Pancreas (tissue), 10 donors: ENCODE results near the gene SMARCA2. TPM values are rescaled to one million over a fixed set of nuclear protein-coding genes. Genes with fewer than 3 reads are reported as not detected.

Experiments
- ATAC-seq, 4 donors: fragments of 200-7000 bp; cut with Tn5 transposase; one replicate each; pipeline versions ENCODE4 v1.8.0 to v1.9.1; 2020; ENCODE audit warnings: mild to moderate bottlenecking in 4 of 4, moderate library complexity in 4 of 4
- DNase-seq, 6 donors: peaks; one replicate each; pipeline ENCODE4 v3.0.0-alpha.2; 2020
- FAIRE-seq: peaks from 2 replicates; lab custom pipeline; 2012; peaks lifted over from hg19 to GRCh38; lab: Jason Lieb, UNC
- H3K27ac ChIP-seq, 4 donors: fragments of 200-600 bp; sonication (generic); 1 replicate in 3 of 4; 2 replicates in 1 of 4; pipeline versions ENCODE4 v1.5.0 to v1.8.0; 2020
- H3K27me3 ChIP-seq, 4 donors: fragments of 200-600 bp; one replicate each; pipeline ENCODE4 v1.8.0; 2021
- H3K36me3 ChIP-seq, 3 donors: fragments of 200-600 bp; sonication (generic) in 1 of 3; one replicate each; pipeline versions ENCODE4 v1.5.0 to v1.8.0; 2020 to 2021
- H3K4me1 ChIP-seq, 3 donors: fragments of 200-600 bp; one replicate each; pipeline ENCODE4 v1.8.0; 2021
- H3K4me3 ChIP-seq, 4 donors: fragments of 200-600 bp; sonication (generic) in 2 of 4; one replicate each; pipeline versions ENCODE4 v1.5.0 to v1.8.0; 2020 to 2021
- H3K9me3 ChIP-seq, 4 donors: fragments of 200-600 bp; one replicate each; pipeline ENCODE4 v1.8.0; 2021
- CTCF ChIP-seq, 4 donors: fragments of 200-600 bp; sonication (generic) in 3 of 4; IDR thresholded peaks; one replicate each; pipeline versions ENCODE4 v1.5.0 to v1.8.0; 2021; ENCODE audit warnings: antibody characterized with exemption in 4 of 4
- WGBS, 2 donors: extraction: QIAGEN DNeasy Blood & Tissue Kit; methylation state at CpG; one replicate each; pipeline ENCODE4 v1.1.7; 2013; 5-methylcytosine and 5-hydroxymethylcytosine counted together
- intact Hi-C, 3 donors: fragments of 100-400 bp; cut with DNase I; formaldehyde crosslinking; loops; one replicate each; pipeline versions ENCODE4 v1.11.1 to v1.14.2; 2022
- polyA plus RNA-seq, 2 donors: library from polyadenylated mRNA; stranded (reverse); fragments of 200-250 nt; gene quantifications; one replicate each; pipeline ENCODE4 v1.2.3, GENCODE V29; 2013
- total RNA-seq, 6 donors: library from RNA; stranded (reverse); fragmentation: NEBNext Ultra II Directional in 4 of 6; extraction: Animal tissue kit (Norgen Biotek cat#: 25700) in 4 of 6; gene quantifications; one replicate each; pipeline versions ENCODE4 v1.2.1 to v1.2.4, GENCODE V29; 2021 to 2023
- donor health status: healthy with polysubstance abuse.
- donor health status: DM: no; HTN: no; CAD: no; lungs with moderate emphysema.
- donor health status: DM: no; HTN: no; CAD: no.
- donor health status: control.
- donor health status: control.
- donor health status: Bipolar disorder and iron deficiency.
- donor health status: DM: yes; HTN: yes; CAD: no.
- donor health status: DM: no; HTN: no; CAD: no.
- donor health status: DM: no; HTN: no; CAD: no.
- donor health status: DM: yes; HTN: yes; CAD: no.

Gene SMARCA2
- total and polyA plus RNA-seq, 8 donors = 21.7 to 91.4 (median 64.6) TPM

DNA sequence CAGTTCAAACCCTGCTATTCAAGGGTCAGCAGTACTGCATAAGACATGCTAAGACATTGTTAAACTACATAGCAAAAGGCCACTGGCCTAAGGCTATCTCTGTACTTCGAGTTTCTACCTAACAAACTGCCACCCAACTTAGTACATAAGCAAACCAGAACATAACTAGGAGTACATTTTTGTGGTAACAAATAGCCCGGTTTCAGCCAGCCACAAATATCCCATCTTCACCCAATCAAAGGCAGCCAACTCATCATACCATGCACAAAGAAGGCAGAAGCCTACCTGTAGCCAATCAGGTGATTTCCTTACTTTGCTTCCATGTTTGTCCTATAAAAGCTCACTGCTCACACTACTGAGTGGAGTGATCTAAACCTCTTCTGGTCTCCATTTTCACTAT, 201.4 kb downstream of the SMARCA2 start:
- intact Hi-C loops = no loop called here
- 74 to 82% methylated on average over 2 of the region's 2 CpGs for WGBS, 2 donors
- ATAC-seq = no peak

GRCh38 chr9:2217540-2217939, 202.4 kb downstream of the SMARCA2 start:
- TF ChIP-seq CTCF (IDR thresholded peaks at IDR 0.05) = no peak
- no peaks in the 10 kb centered on the region for H3K9me3 ChIP-seq
- no peaks in the 10 kb centered on the region for H3K27me3 ChIP-seq
- DNase-seq (no peak), FAIRE-seq (no peak), ATAC-seq (no peak)
- WGBS, 2 donors = 71 to 72% methylated on average over 3 of the region's 3 CpGs
- intact Hi-C loops = no loop called here
- H3K4me1 ChIP-seq = no peaks in the 10 kb centered on the region
- H3K4me3 ChIP-seq = no peak overlapping the region
- no peaks in the 10 kb centered on the region for H3K36me3 ChIP-seq
- no peak overlapping the region for H3K27ac ChIP-seq

More for the DNA sequence above, 201.4 kb downstream of the SMARCA2 start:
- TF ChIP-seq CTCF (IDR thresholded peaks at IDR 0.05) = no peak
- no peaks in the 10 kb centered on the region for H3K27me3 ChIP-seq
- H3K4me3 ChIP-seq = no peak overlapping the region
- FAIRE-seq (no peak), DNase-seq (no peak)
- H3K4me1 ChIP-seq = no peaks in the 10 kb centered on the region
- no peaks in the 10 kb centered on the region for H3K36me3 ChIP-seq
- no peak overlapping the region for H3K27ac ChIP-seq
- no peaks in the 10 kb centered on the region for H3K9me3 ChIP-seq

GRCh38 chr9:2220036-2220435, 204.9 kb downstream of the SMARCA2 start:
- Histone ChIP-seq H3K36me3 (no peaks in the 10 kb centered on the region), H3K27ac (no peak overlapping the region), H3K4me3 (no peak overlapping the region), H3K4me1 (no peaks in the 10 kb centered on the region), H3K27me3 (no peaks in the 10 kb centered on the region), H3K9me3 (no peaks in the 10 kb centered on the region)
- WGBS, 2 donors = 93 to 95% methylated on average over 3 of the region's 3 CpGs
- intact Hi-C loops = no loop called here
- TF ChIP-seq CTCF (IDR thresholded peaks at IDR 0.05) = no peak
- DNase-seq (no peak), ATAC-seq (no peak), FAIRE-seq (no peak)

GRCh38 chr9:2227144-2227867, 212.2 kb downstream of the SMARCA2 start:
- ATAC-seq (peak in 3 of 4 donors; percentile 11 to 61 (median 52)), FAIRE-seq (no peak), DNase-seq (peak in 1 of 6 donors; percentile 13)
- no peaks in the 10 kb centered on the region for H3K9me3 ChIP-seq
- H3K4me1 ChIP-seq = peaks cover 0 to 5% (median 4%) of the 10 kb centered on the region in 3 donors
- WGBS, 2 donors = 82 to 89% methylated on average over 4 of the region's 4 CpGs
- no peak overlapping the region for H3K27ac ChIP-seq
- H3K27me3 ChIP-seq = no peaks in the 10 kb centered on the region
- no peak overlapping the region for H3K4me3 ChIP-seq
- intact Hi-C loops = no loop called here
- no peaks in the 10 kb centered on the region for H3K36me3 ChIP-seq
- no peak for TF ChIP-seq CTCF (IDR thresholded peaks at IDR 0.05)

DNA sequence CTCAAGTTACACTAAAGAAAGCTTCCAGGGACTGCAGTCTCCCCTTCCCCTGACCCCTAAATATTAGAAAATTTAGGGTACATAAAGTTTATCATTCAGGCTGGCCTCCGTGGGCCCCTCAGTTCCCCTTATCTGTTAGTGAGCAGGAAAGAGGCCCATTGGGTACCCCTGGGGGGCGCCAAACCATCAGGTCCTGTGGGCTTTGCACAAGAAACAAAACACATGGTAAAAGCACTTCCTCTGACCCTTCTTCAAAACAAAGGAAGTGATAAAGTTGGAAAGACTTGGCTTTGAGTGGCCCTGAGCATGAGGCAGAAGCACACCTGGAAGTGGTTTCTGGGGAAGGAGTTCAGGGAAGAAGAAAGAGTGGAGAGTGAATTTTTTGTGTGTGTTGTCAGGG, 213.0 kb downstream of the SMARCA2 start:
- Histone ChIP-seq H3K27me3 (no peaks in the 10 kb centered on the region), H3K27ac (peak overlapping the region in 2 of 4 donors; percentile 59 to 63), H3K36me3 (no peaks in the 10 kb centered on the region), H3K4me1 (peaks cover 0 to 5% (median 4%) of the 10 kb centered on the region in 3 donors), H3K9me3 (no peaks in the 10 kb centered on the region), H3K4me3 (no peak overlapping the region)
- TF ChIP-seq CTCF (IDR thresholded peaks at IDR 0.05) = no peak
- WGBS, 2 donors = 65 to 69% methylated on average over 2 of the region's 2 CpGs
- ATAC-seq (peak in 3 of 4 donors; percentile 19 to 41 (median 41)), DNase-seq (peak in 3 of 6 donors; percentile 25 to 60 (median 34)), FAIRE-seq (no peak)
- intact Hi-C loops = no loop called here
